HepG2 (cell line): ENCODE results near the gene AFG1L. TPM values are rescaled to one million over a fixed set of nuclear protein-coding genes. Genes with fewer than 3 reads are reported as not detected.

Source experiments
- CBX1 ChIP-seq: IDR thresholded peaks from one replicate; pipeline ENCODE4 v1.6.1; 2016; ENCODE audit warnings: antibody characterized with exemption, low read depth
- RBM39 ChIP-seq: fragments of 200-400 bp; formaldehyde crosslinking; IDR thresholded peaks from one replicate; pipeline ENCODE4 v1.6.1; 2018; ENCODE audit warnings: antibody characterized with exemption, mild to moderate bottlenecking, low read depth, low read length; ENCODE audit not compliant: poor library complexity, severe bottlenecking
- SRF ChIP-seq: IDR thresholded peaks from 2 replicates; pipeline ENCODE4 v1.6.1; 2011; ENCODE audit warnings: mild to moderate bottlenecking, low read depth, low read length, moderate library complexity
- ZNF468 ChIP-seq: sonication (generic); formaldehyde crosslinking; IDR thresholded peaks from 2 replicates; pipeline ENCODE4 v1.8.0; 2022; ENCODE audit warnings: mild to moderate bottlenecking, moderate library complexity, missing genetic modification reagents
- ZNF510 ChIP-seq: sonication (generic); formaldehyde crosslinking; IDR thresholded peaks from 2 replicates; pipeline ENCODE4 v1.4.0; 2020; ENCODE audit warnings: low read depth, mild to moderate bottlenecking, missing genetic modification reagents
- ZSCAN31 ChIP-seq: sonication (generic); formaldehyde crosslinking; IDR thresholded peaks from 2 replicates; pipeline ENCODE4 v1.5.0; 2020; ENCODE audit warnings: low read depth, mild to moderate bottlenecking, missing genetic modification reagents
- polyA plus RNA-seq, 8 experiments: library from polyadenylated mRNA; depleted of rRNA in 3 of 8; stranded (reverse) in 7 of 8; unstranded in 1 of 8; fragments of >200 nt; fragmentation: Illumina TruSeq in 4 of 8; extraction: Trizol in 4 of 8; gene quantifications; 2 replicates each; pipeline versions ENCODE4 v1.2.1 to v1.2.3, GENCODE V29; 2011 to 2016; ENCODE audit warnings: low read depth in 4 of 8, missing spikeins in 1 of 8, mixed read lengths in 1 of 8; ENCODE audit not compliant: insufficient read depth in 1 of 8
- total RNA-seq, 5 experiments: library from RNA; depleted of rRNA; stranded (reverse); fragments of >200 nt; fragmentation: Illumina TruSeq; extraction: Trizol; gene quantifications; 2 replicates each; pipeline ENCODE4 v1.2.3, GENCODE V29; 2016; ENCODE audit warnings: low read depth in 1 of 5
- TF ChIP-seq, protein P1 (sequence below): IDR thresholded peaks from 2 replicates; pipeline ENCODE4 v1.4.0; 2020; ENCODE audit warnings: mild to moderate bottlenecking, missing genetic modification reagents
- TF ChIP-seq, protein P2 (sequence below): IDR thresholded peaks from 2 replicates; pipeline ENCODE4 v1.6.1; 2016; ENCODE audit warnings: missing compliant biosample characterization, missing genetic modification reagents, borderline replicate concordance
- TF ChIP-seq, protein P3 (sequence below): sonication (generic); formaldehyde crosslinking; conservative IDR thresholded peaks from 2 replicates; pipeline ENCODE4 v1.4.0; 2020; ENCODE audit warnings: missing genetic modification reagents
- TF ChIP-seq, protein P4 (sequence below): sonication (generic); formaldehyde crosslinking; IDR thresholded peaks from 2 replicates; pipeline ENCODE4 v1.5.1; 2020; ENCODE audit warnings: missing genetic modification reagents, mild to moderate bottlenecking, borderline replicate concordance

The AFG1L gene
- total and polyA plus RNA-seq, 2 of the 13 experiments (the other 11 are each of a cell fraction or from before 2014, with no cell fraction given) = 3.1 to 14.0 TPM

DNA sequence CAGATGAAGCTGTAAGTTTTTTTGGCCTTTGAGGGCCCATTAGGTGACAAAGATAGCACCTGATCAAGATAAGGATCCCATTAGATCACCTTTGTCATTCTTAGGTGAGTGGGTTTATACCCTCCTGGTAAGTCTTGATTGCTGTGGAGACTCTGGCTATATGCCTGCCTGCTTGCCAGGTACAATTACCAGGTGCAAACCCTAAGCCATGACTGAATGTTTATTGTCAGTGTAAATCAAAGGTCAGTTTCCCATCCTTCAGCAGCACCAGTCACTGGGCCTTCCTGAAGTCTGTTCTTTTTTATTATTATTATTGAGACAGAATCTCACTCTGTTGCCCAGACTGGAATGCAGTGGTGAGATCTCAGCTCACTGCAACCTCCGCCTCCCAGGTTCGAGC lies 159.5 kb downstream of the AFG1L start (continued):
- TF ChIP-seq, protein P1, sequence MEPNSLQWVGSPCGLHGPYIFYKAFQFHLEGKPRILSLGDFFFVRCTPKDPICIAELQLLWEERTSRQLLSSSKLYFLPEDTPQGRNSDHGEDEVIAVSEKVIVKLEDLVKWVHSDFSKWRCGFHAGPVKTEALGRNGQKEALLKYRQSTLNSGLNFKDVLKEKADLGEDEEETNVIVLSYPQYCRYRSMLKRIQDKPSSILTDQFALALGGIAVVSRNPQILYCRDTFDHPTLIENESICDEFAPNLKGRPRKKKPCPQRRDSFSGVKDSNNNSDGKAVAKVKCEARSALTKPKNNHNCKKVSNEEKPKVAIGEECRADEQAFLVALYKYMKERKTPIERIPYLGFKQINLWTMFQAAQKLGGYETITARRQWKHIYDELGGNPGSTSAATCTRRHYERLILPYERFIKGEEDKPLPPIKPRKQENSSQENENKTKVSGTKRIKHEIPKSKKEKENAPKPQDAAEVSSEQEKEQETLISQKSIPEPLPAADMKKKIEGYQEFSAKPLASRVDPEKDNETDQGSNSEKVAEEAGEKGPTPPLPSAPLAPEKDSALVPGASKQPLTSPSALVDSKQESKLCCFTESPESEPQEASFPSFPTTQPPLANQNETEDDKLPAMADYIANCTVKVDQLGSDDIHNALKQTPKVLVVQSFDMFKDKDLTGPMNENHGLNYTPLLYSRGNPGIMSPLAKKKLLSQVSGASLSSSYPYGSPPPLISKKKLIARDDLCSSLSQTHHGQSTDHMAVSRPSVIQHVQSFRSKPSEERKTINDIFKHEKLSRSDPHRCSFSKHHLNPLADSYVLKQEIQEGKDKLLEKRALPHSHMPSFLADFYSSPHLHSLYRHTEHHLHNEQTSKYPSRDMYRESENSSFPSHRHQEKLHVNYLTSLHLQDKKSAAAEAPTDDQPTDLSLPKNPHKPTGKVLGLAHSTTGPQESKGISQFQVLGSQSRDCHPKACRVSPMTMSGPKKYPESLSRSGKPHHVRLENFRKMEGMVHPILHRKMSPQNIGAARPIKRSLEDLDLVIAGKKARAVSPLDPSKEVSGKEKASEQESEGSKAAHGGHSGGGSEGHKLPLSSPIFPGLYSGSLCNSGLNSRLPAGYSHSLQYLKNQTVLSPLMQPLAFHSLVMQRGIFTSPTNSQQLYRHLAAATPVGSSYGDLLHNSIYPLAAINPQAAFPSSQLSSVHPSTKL (CRISPR knock-in tag) = no peak
- TF ChIP-seq CBX1 = no peak
- no peak for TF ChIP-seq ZNF510
- no peak for TF ChIP-seq SRF
- TF ChIP-seq, protein P2, sequence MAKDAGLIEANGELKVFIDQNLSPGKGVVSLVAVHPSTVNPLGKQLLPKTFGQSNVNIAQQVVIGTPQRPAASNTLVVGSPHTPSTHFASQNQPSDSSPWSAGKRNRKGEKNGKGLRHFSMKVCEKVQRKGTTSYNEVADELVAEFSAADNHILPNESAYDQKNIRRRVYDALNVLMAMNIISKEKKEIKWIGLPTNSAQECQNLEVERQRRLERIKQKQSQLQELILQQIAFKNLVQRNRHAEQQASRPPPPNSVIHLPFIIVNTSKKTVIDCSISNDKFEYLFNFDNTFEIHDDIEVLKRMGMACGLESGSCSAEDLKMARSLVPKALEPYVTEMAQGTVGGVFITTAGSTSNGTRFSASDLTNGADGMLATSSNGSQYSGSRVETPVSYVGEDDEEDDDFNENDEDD = no peak
- TF ChIP-seq, protein P3, sequence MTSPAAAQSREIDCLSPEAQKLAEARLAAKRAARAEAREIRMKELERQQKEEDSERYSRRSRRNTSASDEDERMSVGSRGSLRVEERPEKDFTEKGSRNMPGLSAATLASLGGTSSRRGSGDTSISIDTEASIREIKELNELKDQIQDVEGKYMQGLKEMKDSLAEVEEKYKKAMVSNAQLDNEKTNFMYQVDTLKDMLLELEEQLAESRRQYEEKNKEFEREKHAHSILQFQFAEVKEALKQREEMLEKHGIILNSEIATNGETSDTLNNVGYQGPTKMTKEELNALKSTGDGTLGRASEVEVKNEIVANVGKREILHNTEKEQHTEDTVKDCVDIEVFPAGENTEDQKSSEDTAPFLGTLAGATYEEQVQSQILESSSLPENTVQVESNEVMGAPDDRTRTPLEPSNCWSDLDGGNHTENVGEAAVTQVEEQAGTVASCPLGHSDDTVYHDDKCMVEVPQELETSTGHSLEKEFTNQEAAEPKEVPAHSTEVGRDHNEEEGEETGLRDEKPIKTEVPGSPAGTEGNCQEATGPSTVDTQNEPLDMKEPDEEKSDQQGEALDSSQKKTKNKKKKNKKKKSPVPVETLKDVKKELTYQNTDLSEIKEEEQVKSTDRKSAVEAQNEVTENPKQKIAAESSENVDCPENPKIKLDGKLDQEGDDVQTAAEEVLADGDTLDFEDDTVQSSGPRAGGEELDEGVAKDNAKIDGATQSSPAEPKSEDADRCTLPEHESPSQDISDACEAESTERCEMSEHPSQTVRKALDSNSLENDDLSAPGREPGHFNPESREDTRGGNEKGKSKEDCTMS = no peak
- TF ChIP-seq ZSCAN31 (CRISPR knock-in tag) = no peak
- TF ChIP-seq ZNF468 = no peak
- TF ChIP-seq, protein P4, sequence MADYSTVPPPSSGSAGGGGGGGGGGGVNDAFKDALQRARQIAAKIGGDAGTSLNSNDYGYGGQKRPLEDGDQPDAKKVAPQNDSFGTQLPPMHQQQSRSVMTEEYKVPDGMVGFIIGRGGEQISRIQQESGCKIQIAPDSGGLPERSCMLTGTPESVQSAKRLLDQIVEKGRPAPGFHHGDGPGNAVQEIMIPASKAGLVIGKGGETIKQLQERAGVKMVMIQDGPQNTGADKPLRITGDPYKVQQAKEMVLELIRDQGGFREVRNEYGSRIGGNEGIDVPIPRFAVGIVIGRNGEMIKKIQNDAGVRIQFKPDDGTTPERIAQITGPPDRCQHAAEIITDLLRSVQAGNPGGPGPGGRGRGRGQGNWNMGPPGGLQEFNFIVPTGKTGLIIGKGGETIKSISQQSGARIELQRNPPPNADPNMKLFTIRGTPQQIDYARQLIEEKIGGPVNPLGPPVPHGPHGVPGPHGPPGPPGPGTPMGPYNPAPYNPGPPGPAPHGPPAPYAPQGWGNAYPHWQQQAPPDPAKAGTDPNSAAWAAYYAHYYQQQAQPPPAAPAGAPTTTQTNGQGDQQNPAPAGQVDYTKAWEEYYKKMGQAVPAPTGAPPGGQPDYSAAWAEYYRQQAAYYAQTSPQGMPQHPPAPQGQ (CRISPR knock-in tag) = no peak
- TF ChIP-seq RBM39 = no peak
